T-helper 2 cell treated with Interferon-gamma antibody and Interleukin-4, amounts not matched to agents 5 μg/mL and 100 μg/mL, for 36 hours (primary cell): ENCODE data around the gene OR2H1.

Source experiments
- DNase-seq: peaks from one replicate; pipeline ENCODE4 v3.0.0; 2021; ENCODE audit warnings: low spot score
- H3K27ac Mint-ChIP-seq: one replicate; pipeline ENCODE4 v1.8.0; 2021; ENCODE audit warnings: mild to moderate bottlenecking, mixed read lengths
- H3K27me3 Mint-ChIP-seq: one replicate; pipeline ENCODE4 v1.8.0; 2021; ENCODE audit warnings: low read depth, mixed read lengths
- H3K36me3 Mint-ChIP-seq: one replicate; pipeline ENCODE4 v1.8.0; 2021; ENCODE audit warnings: low read depth, mixed read lengths
- H3K4me1 Mint-ChIP-seq: one replicate; pipeline ENCODE4 v1.8.0; 2021; ENCODE audit warnings: low read depth, mixed read lengths
- H3K4me3 Mint-ChIP-seq: one replicate; pipeline ENCODE4 v1.8.0; 2022; ENCODE audit warnings: mild to moderate bottlenecking, moderate library complexity, mixed read lengths
- H3K9me3 Mint-ChIP-seq: one replicate; pipeline ENCODE4 v1.8.0; 2021; ENCODE audit warnings: mixed read lengths

The OR2H1 gene

DNA sequence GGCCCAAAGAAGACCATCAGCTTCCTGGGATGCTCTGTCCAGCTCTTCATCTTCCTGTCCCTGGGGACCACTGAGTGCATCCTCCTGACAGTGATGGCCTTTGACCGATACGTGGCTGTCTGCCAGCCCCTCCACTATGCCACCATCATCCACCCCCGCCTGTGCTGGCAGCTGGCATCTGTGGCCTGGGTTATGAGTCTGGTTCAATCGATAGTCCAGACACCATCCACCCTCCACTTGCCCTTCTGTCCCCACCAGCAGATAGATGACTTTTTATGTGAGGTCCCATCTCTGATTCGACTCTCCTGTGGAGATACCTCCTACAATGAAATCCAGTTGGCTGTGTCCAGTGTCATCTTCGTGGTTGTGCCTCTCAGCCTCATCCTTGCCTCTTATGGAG is 5.1 kb downstream of the OR2H1 start:
- peaks cover 20% of the 10 kb centered on the region for H3K27me3 Mint-ChIP-seq
- H3K27ac Mint-ChIP-seq = no peak overlapping the region
- H3K4me3 Mint-ChIP-seq = no peak overlapping the region
- no peak for DNase-seq
- H3K4me1 Mint-ChIP-seq = no peaks in the 10 kb centered on the region
- no peaks in the 10 kb centered on the region for H3K36me3 Mint-ChIP-seq
- no peaks in the 10 kb centered on the region for H3K9me3 Mint-ChIP-seq

DNA sequence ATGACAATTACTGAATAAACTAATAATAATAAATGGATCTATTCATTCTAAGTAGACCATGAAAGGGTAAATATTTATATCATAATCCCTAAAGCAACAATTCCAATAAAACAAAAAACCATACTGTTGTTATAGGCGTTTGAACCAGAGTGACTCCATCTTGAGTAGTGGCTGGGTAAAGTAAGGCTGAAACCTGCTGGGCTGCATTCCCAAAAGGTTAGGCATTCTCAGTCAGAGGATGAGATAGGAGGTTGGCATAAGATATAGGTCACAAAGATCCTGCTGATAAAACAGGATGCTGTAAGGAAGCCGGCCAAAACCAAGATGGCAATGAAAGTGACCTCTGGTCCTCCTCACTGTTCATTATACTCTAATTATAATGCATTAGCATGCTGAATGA is 8.3 kb downstream of the OR2H1 start:
- DNase-seq = no peak
- Mint-ChIP-seq H3K36me3 (no peaks in the 10 kb centered on the region), H3K4me1 (no peaks in the 10 kb centered on the region), H3K27me3 (peaks cover 13% of the 10 kb centered on the region), H3K27ac (no peak overlapping the region), H3K9me3 (no peaks in the 10 kb centered on the region), H3K4me3 (no peak overlapping the region)

DNA sequence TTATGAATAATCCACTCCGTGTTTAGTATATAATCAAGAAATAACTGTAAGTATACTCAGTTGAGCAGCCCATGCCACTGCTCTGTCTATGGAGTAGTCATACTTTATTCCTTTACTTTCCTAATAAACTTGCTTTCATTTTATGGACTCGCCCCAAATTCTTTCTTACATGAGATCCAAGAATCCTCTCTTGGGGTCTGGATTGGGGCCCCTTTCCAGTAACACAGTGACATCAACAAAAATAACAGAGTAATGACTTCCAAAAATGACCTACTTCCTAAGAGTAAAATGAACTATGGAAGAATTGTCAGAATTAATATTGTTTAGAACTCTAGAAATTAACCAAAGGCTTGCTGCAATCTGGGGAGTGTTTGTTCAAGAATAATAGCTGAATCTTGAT is 8.8 kb downstream of the OR2H1 start:
- no peak for DNase-seq
- Mint-ChIP-seq H3K9me3 (no peaks in the 10 kb centered on the region), H3K36me3 (no peaks in the 10 kb centered on the region), H3K4me1 (no peaks in the 10 kb centered on the region), H3K4me3 (no peak overlapping the region), H3K27ac (no peak overlapping the region), H3K27me3 (peaks cover 13% of the 10 kb centered on the region)

DNA sequence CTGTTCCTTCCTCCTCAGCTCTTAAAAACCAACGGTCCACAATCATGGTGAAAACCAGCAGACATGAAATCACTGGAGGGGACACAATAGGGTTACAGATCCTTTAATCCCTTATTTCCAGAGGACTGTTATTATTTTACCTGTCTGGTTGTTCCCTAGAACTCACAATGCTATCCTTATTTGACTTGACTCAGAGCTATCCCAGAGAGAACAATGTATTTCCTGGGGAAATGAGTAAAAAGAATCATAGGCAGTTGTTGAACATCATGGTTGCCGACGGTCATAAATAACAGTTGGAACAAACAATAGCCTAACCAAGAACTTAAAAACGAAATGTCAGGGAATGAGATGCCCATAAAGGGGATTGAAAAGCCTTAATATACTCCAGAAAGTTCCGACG is 9.3 kb downstream of the OR2H1 start:
- Mint-ChIP-seq H3K9me3 (no peaks in the 10 kb centered on the region), H3K27ac (no peak overlapping the region), H3K36me3 (no peaks in the 10 kb centered on the region)

DNA sequence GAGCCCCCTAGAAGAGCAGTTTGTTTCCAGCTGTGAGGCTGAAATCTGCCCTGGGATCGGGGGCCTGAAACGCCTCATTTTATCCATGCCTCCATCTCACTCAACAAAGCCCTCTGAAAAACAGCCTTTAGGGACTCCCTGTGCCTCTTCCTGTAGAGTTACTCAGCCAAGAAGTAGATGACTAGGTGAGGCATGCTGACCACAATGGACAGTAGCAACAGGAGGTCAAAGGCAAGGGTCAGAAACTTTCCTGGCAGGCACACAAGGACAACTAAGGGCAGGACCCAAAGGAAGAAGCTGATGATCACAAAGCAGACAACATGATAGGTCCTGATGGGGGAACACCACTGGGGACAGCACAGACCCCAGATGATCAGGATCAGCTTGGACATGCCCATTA is 18.0 kb downstream of the OR2H1 start:
- Mint-ChIP-seq H3K27me3 (no peaks in the 10 kb centered on the region), H3K27ac (no peak overlapping the region), H3K9me3 (no peaks in the 10 kb centered on the region), H3K4me1 (no peaks in the 10 kb centered on the region), H3K36me3 (no peaks in the 10 kb centered on the region), H3K4me3 (no peak overlapping the region)
- DNase-seq = no peak

More for the DNA sequence above, 9.3 kb downstream of the OR2H1 start:
- DNase-seq = no peak
- Mint-ChIP-seq H3K27me3 (peaks cover 9% of the 10 kb centered on the region), H3K4me1 (no peaks in the 10 kb centered on the region), H3K4me3 (no peak overlapping the region)

DNA sequence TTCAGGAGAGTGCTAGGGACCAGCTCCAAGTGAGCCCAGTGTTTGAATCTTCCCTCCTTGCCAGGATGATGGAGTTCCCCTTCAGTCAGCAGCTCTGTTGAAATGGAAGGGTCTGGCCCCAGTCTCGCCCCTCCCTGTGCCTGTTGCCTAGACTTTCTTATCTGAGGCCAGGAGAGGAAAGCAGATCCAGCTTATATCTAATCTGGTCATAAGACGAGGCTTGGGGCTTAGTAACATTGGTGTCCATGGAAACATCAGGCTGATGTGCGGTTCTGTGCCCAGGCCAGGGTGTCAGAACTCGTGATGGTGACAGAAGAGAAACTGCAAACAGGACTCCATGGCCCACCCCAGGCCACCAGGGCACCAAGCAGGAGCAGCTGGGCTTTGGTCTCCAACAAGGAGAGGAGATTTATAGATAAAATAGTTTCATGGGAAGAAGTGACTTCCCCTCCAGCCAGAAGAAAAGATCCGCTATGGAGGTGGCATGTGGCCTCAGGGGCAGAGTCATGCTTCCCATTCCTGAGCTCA is 21.0 kb downstream of the OR2H1 start:
- Mint-ChIP-seq H3K4me1 (no peaks in the 10 kb centered on the region), H3K27me3 (peaks cover 3% of the 10 kb centered on the region), H3K27ac (no peak overlapping the region), H3K36me3 (no peaks in the 10 kb centered on the region), H3K4me3 (no peak overlapping the region), H3K9me3 (no peaks in the 10 kb centered on the region)
- DNase-seq = no peak

DNA sequence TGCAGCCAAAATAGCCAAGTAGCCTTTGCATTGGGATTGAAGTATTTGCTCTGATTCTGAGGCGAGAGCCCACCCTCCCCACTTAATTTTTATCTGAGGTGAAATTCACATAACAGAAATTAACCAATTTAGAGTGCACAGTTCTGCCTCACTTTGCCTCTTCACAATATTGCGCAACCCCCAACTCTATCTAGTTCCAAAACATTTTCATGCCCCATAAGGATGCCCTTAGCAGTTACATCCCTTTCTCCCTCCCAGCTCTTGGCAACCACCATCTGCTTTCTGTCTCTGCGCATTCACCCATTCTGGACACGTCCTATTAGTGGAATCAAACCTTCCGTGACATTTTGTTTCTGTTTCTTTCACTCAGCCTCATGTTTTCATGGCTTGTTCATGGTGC is 21.8 kb downstream of the OR2H1 start:
- peaks cover 3% of the 10 kb centered on the region for H3K27me3 Mint-ChIP-seq
- H3K27ac Mint-ChIP-seq = no peak overlapping the region

DNA sequence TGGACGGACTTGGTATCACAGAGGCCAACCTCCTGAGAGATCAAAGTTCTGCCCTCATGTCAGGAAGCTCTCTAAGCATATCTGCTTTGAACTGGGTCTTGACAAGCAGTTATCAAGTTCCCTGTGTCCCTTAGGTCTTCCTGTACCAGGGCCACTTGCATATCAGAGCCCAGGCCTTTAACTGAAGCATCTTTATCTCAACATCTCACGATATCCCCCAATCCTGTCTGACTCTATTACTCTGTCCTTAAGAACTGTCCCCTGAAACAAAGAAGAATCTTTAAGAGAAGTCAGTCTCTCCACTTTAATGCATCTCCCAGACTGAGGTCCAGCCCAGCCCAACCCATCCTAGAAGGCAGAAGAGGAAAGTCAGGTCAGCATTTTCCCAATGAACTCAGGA is 22.6 kb downstream of the OR2H1 start:
- H3K27ac Mint-ChIP-seq = no peak overlapping the region
- no peak for DNase-seq
- H3K4me1 Mint-ChIP-seq = no peaks in the 10 kb centered on the region
- H3K27me3 Mint-ChIP-seq = peaks cover 3% of the 10 kb centered on the region
- no peaks in the 10 kb centered on the region for H3K9me3 Mint-ChIP-seq
- H3K4me3 Mint-ChIP-seq = no peak overlapping the region
- no peaks in the 10 kb centered on the region for H3K36me3 Mint-ChIP-seq

More for the DNA sequence above, 21.8 kb downstream of the OR2H1 start:
- Mint-ChIP-seq H3K4me1 (no peaks in the 10 kb centered on the region), H3K4me3 (no peak overlapping the region), H3K9me3 (no peaks in the 10 kb centered on the region), H3K36me3 (no peaks in the 10 kb centered on the region)
- DNase-seq = no peak

DNA sequence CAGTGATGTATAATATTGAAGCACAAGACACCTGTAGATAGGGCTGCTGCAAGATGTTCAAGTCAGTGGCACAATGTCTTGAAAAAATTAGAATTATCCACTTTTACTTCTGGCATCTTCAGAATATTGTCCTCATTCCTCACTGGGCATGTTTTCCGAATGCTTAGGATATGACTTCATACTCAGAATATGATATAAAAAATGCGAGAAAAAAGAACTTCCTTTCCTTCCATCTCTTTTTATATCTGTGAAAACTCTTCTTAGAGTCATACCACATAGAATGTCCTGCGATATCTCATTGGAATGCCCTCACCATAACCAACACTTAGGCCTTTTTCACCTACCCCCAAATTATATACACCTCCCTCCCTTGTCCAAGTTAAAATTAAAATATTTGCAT is 26.2 kb downstream of the OR2H1 start:
- H3K27ac Mint-ChIP-seq = no peak overlapping the region
- DNase-seq = no peak
- no peaks in the 10 kb centered on the region for H3K9me3 Mint-ChIP-seq

DNA sequence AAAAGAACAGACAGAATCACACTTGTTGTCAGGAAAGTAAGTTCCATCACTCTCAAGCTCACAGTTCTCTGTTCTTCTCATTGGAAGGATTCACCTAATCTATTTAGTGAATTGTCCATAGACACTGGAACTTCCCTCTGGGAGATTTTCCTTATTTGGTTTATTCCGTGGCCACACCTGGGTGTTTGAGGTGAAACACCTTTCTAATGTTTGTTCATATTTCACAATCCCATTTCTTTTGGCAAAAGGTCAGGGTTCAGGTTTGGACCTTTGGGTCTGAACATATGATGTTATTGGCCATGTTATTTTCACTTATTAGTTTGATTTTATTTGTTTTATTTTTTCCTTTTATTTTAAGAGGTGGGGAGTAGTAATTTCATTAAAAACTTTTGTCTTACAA is 26.8 kb downstream of the OR2H1 start:
- Mint-ChIP-seq H3K4me3 (no peak overlapping the region), H3K4me1 (no peaks in the 10 kb centered on the region), H3K9me3 (no peaks in the 10 kb centered on the region), H3K27ac (no peak overlapping the region), H3K27me3 (peaks cover 3% of the 10 kb centered on the region), H3K36me3 (no peaks in the 10 kb centered on the region)
- DNase-seq = no peak

More for the DNA sequence above, 26.2 kb downstream of the OR2H1 start:
- H3K36me3 Mint-ChIP-seq = no peaks in the 10 kb centered on the region
- no peaks in the 10 kb centered on the region for H3K4me1 Mint-ChIP-seq
- H3K4me3 Mint-ChIP-seq = no peak overlapping the region
- H3K27me3 Mint-ChIP-seq = peaks cover 3% of the 10 kb centered on the region

DNA sequence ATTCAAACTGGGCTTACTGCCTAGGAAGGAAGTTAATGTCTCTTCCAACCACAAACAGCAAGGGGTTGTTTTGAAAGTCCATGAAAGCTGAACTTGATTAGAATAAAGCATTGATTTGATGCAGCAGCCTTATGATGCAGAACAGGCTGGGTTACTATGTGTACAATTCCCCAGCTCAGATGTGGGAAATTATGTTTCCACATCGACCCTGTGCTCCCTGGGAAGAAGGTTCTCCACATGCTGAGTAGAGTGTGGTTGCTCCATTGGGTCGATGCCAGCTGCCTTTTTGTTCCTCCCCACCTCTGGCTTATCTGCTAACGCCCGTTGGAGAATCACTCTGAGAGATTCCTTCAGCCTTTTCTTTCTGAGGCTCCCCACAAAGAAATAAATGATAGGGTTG is 29.6 kb downstream of the OR2H1 start:
- Mint-ChIP-seq H3K9me3 (no peaks in the 10 kb centered on the region), H3K4me1 (no peaks in the 10 kb centered on the region), H3K4me3 (no peak overlapping the region), H3K36me3 (no peaks in the 10 kb centered on the region), H3K27ac (no peak overlapping the region), H3K27me3 (peaks cover 3% of the 10 kb centered on the region)
- no peak for DNase-seq

DNA sequence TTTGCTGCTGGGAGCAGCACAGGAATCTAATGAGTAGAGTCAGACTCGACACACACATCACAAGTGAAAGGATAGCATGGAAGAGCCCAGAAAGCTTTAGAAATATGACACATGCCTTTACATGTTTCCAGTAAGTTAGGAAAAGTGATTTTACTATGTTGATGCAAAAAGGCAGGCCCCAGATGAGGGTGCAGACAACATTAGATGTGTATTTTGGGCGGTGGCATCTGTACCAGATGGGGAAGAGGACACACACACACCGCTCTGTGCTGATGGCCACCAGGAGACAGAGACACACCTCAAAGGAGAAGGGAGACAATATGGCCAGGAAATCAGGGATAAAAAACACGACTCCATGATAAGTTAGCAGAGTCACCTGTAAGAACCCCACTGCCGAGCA is 30.2 kb downstream of the OR2H1 start:
- Mint-ChIP-seq H3K27me3 (peaks cover 1% of the 10 kb centered on the region), H3K9me3 (no peaks in the 10 kb centered on the region), H3K4me1 (no peaks in the 10 kb centered on the region), H3K36me3 (no peaks in the 10 kb centered on the region), H3K4me3 (no peak overlapping the region), H3K27ac (no peak overlapping the region)
- no peak for DNase-seq

DNA sequence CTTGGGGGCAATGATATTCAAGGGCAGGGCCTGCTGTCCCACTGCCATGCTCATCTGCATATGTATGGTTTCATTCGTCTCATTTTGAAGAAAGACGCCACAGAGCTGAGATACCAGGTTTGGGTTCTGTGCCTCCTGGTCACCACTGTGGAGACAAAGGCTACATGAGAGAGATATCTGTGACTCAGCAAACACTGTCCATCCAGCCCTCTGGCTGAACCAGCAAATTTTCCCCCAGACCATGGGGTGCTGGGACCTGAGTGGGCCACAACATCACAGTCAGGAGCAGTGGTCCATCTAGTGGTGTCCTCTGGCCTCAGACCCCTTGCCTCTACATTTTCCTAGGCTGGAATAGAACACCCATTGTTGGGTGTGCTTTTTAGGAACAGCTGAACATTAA is 30.7 kb downstream of the OR2H1 start, which contains the start of gene MAS1L:
Gene MAS1L, minus strand, starts transcription at position 297 of the 400 bp plus-strand sequence. Its CDS starts 54 bp downstream, at position 243.
- Mint-ChIP-seq H3K4me3 (no peak within 1 kb of the TSS), H3K9me3 (no peaks in the 10 kb centered on the region), H3K4me1 (no peaks in the 10 kb centered on the region), H3K27ac (no peak within 1 kb of the TSS), H3K27me3 (no peaks in the 10 kb centered on the region), H3K36me3 (no peaks in the 10 kb centered on the region)
- DNase-seq = no peak

DNA sequence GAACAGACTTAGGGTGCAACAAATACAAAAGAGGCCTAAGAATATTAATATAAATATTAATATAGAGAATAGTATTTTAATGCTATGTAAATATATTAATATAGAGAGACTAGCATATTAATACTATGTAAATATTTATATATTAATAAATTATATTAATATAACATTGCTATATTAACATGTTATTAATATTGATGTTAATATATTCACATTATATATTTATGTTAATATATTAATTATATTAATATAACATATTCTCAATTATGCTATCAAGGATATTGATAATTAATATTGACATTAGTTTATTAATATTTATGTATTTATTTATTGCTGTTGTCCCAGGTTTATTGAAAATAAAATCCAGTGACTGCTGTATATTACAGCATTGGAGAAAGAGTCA is 31.9 kb downstream of the OR2H1 start:
- no peak overlapping the region for H3K27ac Mint-ChIP-seq
- H3K9me3 Mint-ChIP-seq = no peaks in the 10 kb centered on the region
- H3K4me3 Mint-ChIP-seq = no peak overlapping the region
- no peaks in the 10 kb centered on the region for H3K4me1 Mint-ChIP-seq
- H3K36me3 Mint-ChIP-seq = no peaks in the 10 kb centered on the region
- no peaks in the 10 kb centered on the region for H3K27me3 Mint-ChIP-seq
- no peak for DNase-seq

DNA sequence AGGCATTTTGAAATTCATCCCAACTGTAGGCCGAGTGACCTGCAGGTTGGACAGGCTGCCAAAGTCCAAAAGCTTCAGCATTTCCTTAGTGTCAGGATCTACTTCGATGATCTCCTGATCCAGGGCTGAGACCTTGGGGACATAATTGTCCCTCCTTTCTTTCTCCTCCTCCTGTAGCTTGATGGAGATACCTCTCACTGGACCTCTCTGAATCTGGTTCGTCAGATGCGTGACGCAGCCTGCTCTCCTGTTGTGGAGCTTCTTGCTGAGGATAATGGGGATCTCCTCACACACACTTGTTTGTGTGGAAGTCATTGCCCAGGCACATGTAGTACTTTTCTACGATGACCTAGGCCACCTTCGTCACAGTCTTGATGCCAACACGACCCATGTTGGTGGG is 32.3 kb downstream of the OR2H1 start:
- no peaks in the 10 kb centered on the region for H3K9me3 Mint-ChIP-seq
- DNase-seq = no peak
- no peaks in the 10 kb centered on the region for H3K27me3 Mint-ChIP-seq
- H3K27ac Mint-ChIP-seq = no peak overlapping the region
- H3K36me3 Mint-ChIP-seq = no peaks in the 10 kb centered on the region
- no peak overlapping the region for H3K4me3 Mint-ChIP-seq
- no peaks in the 10 kb centered on the region for H3K4me1 Mint-ChIP-seq
